ENCODE data around the gene TFDP1.

Gene TFDP1

DNA sequence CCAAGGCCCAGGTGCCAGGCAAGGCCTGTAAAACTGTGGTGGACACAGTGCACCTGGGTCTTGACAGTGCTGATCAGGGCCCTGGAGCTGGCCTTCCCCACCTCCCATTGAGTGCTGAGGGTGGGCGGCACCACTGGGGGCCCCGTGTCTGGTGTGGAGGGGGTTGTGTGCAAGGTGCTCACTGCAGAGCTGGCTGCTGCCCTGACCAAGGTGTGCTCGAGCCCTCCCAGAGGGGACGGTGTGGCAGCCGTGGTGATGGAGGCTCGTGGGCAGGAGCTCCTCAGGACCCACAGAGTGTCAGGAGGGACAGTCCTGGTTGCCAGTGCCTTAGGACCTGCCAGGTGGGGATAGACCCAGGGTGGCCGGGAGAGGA lies 50.5 kb downstream of the TFDP1 start:
- DNase-seq = no peak

DNA sequence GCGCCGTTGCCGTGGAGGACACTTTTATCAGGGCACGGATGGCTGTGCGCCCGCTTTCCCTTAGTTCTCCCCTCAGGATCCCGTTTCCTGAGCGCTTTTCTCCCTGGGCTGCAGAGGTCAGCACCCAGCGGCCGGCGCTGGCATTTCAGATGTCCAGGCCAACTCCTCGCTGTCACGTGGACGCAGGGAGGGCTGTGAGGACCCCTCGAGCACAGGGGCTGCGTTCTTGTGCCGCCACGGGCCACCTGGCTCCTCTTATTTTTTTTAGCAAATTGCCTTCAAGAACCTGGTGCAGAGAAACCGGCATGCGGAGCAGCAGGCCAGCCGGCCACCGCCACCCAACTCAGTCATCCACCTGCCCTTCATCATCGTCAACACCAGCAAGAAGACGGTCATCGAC lies 51.2 kb downstream of the TFDP1 start:
- DNase-seq = no peak

DNA sequence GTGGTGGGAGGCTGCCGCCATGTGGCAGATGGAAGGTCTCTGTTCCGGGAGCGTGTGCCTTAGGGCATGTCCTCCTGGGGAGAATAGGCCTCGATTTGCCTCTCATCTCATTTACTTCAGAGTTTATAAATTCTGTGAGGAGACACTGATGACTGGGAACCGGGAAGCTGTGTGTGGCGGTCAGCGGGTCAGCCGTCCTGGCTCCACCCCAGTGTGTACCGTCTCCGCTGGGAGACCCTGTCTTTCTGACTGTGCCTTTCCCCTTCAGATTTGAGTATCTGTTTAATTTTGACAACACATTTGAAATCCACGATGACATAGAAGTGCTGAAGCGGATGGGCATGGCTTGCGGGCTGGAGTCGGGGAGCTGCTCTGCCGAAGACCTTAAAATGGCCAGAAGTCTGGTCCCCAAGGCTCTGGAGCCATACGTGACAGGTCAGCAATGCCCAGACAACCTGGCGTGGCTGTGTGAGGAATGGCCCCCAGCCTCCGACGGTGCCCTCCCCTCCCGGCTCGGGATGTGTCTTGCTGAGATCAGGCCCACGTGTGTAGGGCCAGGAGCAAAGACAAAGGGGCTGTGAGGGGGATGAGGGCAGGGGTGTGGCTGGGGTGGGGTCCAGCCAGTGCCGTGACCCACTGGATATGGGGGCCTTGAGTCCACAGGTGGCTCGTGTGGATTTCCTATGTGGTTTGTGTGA lies 51.9 kb downstream of the TFDP1 start:
- DNase-seq = no peak

DNA sequence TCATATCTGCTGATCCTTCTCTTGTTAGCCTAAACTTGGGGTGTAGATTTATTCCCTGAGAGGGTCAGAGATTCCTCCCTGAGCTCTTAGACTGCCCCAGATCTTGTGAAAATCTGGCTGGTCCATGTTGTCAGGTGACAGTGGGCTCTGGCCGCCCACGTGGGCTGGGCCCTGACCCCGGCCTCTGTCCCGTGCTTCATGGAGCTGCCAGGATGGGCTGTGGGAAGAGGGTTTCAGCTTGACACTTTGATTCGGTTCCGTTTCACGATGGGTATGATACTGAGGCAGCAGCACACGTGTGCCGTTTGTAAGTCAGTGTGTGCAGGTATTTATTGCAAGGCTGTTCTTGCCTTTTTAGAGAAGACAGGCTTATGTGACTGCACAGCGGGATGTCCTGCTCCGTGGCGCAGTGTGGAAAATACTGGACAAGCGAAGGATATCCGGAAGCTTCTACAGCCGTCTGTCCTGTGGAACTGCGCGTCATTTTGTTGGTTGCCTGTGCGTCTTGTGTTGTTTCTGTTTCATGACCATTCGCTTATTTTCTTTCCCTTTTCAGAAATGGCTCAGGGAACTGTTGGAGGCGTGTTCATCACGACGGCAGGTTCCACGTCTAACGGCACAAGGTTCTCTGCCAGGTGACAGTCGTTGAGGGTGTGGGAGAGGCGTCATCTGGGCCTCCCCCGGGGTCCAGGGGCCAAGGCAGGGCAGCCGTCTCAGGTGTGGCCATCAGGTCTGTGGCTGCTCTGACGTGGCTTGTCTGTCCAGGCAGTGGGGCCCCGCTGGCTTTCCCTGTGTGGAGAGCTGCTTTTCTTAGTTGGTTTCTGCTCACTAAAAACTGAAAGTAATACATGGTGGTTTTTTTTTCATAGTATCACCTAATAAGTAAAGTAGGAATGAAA lies 53.0 kb downstream of the TFDP1 start:
- DNase-seq = no peak

DNA sequence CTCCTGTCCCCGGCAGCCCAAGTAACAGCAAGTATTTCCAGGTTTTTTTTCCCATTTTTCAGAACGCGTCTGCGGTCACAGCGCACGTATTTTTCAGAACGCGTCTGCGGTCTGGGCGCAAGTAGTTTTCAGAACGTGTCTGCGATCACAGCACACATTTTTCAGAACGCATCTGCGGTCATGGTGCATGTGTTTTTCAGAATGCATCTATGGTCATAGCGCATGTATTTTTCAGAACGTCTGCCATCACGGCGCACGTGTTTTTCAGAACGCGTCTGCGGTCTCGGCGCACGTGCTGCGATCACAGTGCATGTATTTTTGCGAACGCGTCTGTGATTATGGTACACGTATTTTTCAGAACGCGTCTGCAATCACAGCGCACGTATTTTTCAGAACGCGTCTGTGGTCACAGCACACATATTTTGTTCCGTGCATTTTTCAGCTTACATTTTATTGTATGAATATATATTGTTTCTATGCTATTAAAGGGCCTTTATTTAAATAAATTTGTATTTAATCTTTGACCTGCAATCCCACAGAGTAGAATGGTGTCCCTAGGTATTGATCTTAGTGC lies 53.7 kb downstream of the TFDP1 start:
- DNase-seq = no peak

DNA sequence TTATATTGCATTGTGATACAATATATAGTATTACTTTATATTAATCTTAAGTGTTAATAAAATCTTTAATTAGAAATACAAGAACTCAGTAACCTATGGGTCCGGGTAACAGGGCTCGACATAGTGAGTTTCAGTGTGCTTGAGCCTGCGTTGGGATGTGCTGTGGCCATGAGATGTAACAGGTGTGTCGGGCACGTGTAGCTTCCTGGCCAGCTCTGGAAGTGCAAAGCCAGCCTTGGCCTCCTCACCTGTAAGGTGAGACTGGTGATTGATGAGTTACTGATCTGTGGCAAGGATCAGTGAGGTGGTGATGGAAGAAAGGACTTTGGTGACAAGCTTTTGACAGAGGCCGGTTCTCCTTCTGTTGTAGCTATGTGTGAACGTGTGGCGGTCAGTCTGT lies 54.3 kb downstream of the TFDP1 start:
- no peak for DNase-seq

DNA sequence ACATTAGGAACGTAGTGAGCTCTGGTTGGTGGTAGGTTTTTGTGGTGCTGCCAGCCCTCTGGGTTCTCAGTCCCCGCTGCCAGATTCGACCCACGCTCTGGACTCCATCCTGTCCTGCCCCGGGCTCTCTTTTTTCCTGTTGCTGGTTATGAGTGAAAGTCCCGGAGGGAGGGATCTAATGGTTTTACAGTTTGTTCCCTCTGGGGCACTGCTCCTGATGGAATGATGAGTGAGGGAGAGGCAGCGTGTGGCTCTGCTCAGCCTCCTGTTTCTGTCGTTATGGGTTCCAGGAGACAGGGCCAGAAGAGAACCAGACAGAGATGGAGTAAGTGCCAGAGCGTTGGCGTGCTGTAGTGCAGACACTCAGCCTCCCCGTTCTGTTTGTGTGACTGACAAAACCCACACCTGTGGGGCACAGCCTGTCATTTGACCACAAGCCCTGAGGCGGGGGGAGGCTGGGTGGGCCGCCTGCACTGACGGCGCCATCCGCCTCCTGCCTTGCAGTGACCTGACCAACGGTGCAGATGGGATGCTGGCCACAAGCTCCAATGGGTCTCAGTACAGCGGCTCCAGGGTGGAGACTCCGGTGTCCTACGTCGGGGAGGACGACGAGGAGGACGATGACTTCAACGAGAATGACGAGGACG lies 55.2 kb downstream of the TFDP1 start:
- no peak for DNase-seq

DNA sequence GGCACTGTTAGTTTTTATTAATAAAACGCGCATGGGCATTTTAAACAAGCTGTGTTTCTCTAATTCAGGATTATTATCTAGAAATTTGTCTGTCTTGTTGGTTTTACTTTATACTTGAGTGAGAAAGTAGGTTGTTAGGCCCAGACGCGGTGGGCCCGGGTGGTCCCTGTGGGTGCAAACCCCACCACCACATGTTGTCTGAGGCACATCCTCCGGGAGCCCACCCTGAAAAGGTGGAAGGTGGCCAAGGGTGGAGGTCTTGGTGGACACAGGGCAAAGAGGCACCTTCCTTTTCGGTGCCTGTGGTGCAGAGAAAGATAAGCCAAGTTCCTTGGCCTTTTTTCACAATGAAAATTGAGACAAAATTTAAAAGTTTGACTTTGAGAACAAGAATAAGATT lies 56.9 kb downstream of the TFDP1 start:
- no peak for DNase-seq

DNA sequence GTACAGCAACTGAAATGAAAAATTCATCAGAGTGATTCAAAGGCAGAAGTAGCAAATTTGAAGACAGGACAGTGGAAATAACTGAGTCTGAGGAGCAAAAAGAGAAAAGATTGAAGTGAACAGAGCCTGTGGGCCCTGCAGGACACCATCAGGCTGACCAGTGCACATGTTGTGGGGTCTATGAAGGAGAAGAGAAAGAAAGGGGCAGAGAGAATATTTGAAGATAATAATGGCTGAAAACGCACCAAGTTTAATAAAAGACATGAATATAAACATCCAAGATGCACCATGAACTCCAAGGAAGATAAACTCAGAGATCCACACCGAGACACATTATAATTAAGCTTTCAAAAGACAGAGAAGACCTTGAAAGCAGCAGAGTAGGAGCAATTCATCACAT lies 58.0 kb downstream of the TFDP1 start:
- DNase-seq = no peak

DNA sequence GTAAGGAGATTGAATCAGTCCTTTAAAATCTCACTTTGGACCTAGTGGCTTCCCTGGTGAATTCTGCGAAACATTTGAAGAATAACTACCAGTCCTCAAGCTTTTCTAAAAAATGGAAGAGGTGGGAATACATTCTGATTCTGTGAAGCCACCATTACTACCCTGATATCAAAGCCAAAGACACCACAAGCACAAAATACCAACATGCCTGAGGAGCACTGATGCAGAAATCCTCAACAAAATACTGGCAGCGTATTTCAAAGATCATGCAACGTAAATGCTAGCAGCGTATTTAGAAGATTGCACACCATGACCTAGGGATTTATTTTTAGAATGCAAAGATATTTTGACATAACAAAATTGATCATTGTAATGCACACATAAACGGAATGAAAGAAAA lies 59.0 kb downstream of the TFDP1 start:
- DNase-seq = no peak

DNA sequence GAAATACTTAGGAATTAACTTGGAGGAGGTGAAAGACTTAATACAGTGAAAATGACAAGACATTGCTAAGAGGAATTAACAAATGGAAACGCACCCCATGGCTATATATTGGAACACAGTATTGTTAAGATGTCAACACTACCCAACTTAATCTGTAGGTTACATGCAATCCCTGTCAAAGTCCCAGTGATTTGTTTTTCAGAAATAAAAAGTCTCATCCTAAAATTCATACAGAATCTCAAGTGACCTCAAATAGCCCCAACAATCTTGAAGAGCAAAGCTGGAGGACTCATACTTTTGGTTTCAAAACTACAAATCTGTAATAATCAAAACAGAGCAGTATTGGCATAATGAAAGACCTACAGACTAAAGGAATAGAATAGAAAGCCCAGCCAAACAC lies 60.2 kb downstream of the TFDP1 start:
- DNase-seq = no peak

DNA sequence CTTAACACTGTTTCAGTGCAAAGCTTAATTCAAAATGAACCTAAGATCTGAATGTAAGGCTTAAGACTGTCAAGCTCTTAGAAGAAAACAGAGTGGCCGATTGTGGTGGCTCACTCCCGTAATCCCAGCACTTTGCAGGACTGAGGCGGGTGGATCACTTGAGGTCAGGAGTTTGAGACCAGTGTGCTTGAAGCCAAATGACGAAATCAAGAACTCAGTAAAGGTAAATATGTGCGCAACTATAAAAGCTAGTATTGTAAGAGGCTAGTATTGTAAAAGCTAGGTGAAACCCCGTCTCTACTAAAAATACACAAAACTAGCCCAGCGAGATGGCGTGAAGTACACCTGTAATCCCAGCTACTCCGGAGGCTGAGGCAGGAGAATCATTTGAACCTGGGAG lies 60.8 kb downstream of the TFDP1 start:
- DNase-seq = no peak

DNA sequence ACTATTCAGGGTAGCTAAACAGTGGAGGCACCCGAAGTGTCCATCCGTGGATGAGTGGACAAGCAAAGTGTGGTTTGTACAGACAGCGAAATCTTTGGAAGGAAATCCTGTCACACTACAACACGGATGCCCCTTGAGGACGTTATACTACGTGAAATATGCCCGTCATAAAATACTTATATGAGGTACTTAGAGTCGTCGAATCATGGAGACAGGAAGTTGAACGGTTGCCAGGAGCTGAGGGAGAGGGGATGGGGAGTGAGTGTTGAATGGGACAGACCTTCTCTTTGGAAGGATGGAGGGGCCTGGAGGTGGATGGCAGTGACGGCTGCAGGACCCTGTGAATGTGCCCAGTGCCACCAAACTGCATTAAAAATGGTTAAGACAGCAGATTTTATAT lies 61.8 kb downstream of the TFDP1 start:
- DNase-seq = no peak

DNA sequence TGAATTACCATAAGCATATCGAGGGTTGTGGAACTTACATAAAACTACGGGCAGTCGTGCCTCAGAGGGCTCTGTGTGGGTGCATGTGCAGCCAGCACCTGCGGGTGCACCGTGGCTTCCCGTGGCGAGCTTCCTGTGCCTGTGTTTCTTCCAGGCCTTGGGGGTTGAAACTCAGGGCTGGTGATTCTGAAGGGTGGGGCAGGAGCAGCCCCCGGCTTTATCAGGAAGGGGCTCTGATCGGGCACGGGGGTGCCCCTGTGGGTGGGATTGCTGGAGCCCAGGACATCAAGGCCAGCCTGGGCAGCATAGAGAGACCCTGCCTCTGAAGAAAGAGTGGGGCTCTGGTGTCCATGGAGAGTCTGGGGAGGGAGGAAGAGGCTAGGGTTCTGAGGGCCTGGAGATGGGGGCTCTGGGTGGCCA lies 62.4 kb downstream of the TFDP1 start:
- no peak for DNase-seq

DNA sequence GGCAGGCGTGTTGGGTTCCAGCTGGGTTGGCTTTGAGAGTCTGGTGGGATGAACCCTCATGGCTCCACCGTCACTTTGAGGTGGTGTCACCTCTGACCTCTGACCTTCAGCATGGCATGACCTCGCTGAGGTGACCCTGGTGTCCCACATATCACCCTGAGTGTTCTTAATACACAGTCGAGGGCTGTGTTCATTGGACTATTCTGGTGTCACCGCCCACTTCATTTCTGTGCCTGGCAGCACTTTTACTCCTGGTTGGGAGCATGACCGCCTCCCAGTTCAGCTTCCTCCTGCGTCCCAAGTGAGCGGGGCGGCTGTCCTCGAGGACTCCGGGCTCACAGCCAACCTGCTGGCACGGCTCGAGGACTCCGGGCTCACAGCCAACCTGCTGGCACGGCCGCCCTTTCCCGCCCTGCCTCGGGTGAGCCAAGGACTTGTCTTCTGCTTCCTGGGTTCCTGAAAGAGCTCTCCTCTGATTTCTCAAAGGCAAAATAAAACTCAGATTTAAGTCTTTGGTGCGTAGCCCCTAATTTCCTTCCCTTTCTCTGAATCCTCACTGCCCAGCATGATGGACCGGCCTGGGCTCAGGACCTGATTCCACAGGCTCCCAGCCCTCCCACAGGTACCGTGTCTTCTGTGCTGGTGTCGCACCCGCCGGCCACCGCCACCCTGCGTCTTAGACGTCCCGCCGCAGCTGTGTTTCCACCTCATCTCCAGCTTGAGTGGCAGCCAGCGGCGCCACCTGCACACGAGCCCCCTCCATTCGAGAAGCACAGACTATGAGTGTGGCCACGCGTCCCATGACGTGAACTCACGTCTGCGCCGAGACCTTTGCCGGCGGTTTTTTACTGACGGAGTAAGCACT lies 63.0 kb downstream of the TFDP1 start:
- no peak for DNase-seq

DNA sequence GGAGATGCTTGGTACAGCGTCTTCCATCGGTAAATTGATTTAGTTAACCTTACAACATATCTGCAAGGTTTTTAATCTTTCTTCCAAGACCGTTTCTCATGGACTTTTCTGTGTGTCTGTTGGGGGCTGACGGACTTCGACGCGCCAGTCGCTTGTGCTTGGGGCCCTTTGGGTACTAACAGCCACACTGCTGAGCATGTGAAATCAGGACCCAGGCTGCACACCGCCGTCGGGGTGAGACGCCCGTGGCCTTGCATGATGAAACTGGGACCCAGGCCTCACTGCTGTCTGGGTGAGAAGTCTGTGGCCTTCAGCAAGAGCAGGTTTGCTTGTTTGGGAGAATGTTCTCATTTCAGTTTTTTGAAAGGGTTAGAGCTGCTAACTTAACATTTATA lies 63.7 kb downstream of the TFDP1 start:
- no peak for DNase-seq

DNA sequence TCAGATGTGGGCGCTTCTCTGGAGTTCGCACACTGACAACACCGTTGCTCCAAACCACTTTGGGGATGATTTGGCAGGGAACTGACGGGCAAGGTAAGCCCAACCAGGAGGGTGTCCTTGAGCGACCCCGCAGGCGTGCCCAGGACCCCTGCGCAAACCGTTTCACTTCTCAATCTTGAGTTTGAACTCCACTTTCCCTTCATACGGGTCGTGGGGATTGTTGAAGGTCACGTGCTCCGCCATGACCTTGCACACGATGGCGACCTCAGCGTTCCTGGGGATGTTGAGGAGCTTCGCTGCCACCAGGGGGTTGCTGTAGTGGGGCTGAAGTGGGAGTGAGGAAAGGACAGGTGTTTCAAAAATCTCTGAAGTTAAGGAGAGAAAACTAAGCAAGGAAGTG lies 64.7 kb downstream of the TFDP1 start:
- no peak for DNase-seq

DNA sequence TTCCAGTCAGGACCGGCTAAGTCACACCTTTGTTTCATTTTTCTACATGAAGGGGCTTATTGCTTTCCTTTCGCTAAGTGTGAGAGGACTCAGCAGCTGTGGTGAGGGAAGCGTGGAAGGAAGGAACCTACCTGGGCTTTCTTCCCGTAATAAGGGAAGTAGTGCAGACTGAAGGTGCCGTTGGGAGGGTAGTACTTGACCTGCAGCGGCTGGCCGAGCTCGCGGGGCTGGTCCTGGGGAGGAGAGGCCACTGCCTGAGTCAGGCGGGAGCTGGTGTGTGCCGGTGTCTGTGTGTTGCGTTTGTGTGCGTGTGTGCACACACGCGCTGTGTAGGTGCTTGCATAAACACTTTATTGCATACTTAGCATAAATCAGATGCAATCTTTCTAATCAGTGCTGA lies 65.7 kb downstream of the TFDP1 start:
- DNase-seq = no peak

DNA sequence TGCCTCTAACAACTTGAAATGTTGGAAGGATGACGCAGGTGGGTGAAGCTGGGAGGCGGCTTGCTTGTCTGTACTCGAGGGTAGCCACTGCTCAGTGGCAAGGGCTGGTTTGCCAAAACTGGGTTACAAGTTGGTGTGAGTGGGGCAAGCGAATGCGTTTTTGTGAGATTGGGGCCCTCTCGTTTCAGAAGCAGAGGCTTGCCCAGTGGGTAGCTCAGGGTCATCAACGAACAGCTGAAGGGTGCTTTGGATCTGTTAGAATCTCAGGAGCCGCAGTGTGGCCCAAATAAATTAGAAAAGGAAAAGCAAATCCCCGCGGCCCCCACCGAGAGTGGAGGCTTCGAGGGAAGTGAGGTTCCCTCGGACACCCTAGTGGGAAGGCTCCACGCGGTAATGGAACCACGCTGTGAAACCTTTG lies 66.2 kb downstream of the TFDP1 start:
- DNase-seq = no peak

DNA sequence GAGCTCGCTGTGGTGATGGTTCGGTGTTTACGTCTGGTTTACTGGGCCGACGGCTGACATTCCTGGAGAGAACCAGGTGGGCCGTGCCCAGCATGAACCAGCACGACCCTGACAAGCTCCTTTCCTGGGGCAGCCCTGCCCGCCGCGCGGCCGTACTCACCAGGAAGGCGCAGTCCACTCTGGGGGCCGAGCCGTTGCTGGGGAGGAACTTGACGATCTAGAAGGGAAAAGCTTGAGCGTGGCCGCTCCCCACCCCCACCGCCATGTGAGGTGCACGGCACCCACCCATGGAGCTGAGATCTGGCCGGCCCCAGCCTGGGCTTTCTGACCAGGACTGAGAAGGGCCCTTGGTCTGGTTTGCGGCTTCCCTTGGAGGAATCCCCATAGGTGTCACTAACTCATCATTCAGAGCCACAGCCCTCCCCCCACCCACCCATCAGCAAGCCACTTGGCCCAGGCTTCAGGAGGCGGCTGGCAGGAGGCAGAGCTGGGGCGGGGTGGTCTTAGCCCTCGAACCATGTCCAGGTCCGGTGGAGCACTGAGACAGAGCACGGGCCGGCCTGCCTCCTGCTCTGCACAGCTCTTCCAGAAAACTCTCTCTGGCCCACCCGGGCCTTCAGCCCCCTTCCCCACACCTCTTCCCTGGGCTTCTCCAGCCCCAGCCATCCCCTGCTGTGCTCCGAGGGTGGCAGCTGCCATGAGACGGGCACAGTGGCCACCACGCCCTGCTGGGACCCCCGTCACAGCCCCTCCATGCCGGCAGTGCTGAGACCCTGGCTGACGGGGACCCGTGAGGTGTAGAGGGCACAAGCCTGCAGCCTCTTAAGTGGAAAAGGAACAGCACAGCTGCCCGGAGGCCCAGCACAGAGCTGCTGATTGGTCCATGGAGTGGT lies 67.2 kb downstream of the TFDP1 start:
- DNase-seq = no peak

Measured in central memory CD4-positive, alpha-beta T cell (primary cell).